SIG-M5 treated with dmso at 0.1 percent for 504 hours (cell line): Measurements from ENCODE around the gene FAM78A.
"Not testable (repeated sequence)": the region's sequence is repeated elsewhere in the genome, so short reads cannot be mapped to it uniquely, and the experiment has no call there.

Source experiments
- DNase-seq: peaks from one replicate; lab custom pipeline; 2025; ENCODE audit not compliant: unreplicated experiment; lab: John Stamatoyannopoulos, UW

FAM78A gene

GRCh38 chr9:131282688-131283422 is 6.5 kb upstream of the FAM78A start:
- DNase-seq = no peak

- DNase-seq = no peak
Observed at GRCh38 chr9:131282175-131282574, 5.9 kb upstream of the FAM78A start.

- DNase-seq = no peak
Observed at GRCh38 chr9:131281119-131281965, 5.0 kb upstream of the FAM78A start.

- no peak for DNase-seq
Observed at GRCh38 chr9:131280660-131281059, 4.3 kb upstream of the FAM78A start.

GRCh38 chr9:131279863-131280570 is 3.7 kb upstream of the FAM78A start:
- DNase-seq = no peak

- no peak for DNase-seq
Observed at GRCh38 chr9:131279196-131279862, 3.0 kb upstream of the FAM78A start.

- DNase-seq = no peak
Observed at GRCh38 chr9:131278702-131279111, 2.4 kb upstream of the FAM78A start.

GRCh38 chr9:131277910-131278701 is 1.8 kb upstream of the FAM78A start:
- DNase-seq = peak; percentile 91

- peak; percentile 49 for DNase-seq
Observed at GRCh38 chr9:131277287-131277909, 1.1 kb upstream of the FAM78A start.

GRCh38 chr9:131276891-131277286 is 579 bp upstream of the FAM78A start:
- DNase-seq = no peak

- peak; percentile 17 for DNase-seq
Observed at GRCh38 chr9:131275332-131276093, 797 bp downstream of the FAM78A start.

- no peak for DNase-seq
Observed at GRCh38 chr9:131274674-131275331, 1.5 kb downstream of the FAM78A start.

GRCh38 chr9:131273856-131274673 is 2.2 kb downstream of the FAM78A start:
- peak; percentile 67 for DNase-seq

GRCh38 chr9:131273146-131273855 is 3.0 kb downstream of the FAM78A start:
- peak; percentile 41 for DNase-seq

GRCh38 chr9:131272212-131272611 is 4.1 kb downstream of the FAM78A start:
- DNase-seq = no peak

GRCh38 chr9:131271506-131271931 is 4.8 kb downstream of the FAM78A start:
- DNase-seq = no peak

- not testable (repeated sequence) for DNase-seq
Observed at GRCh38 chr9:131271016-131271273, 5.4 kb downstream of the FAM78A start.
